SK-N-SH treated with all-trans-retinoic acid at 6 μM for 48 hours (cell line): Measurements from ENCODE around the gene CDC42SE1.

ENCODE experiments used
- ATAC-seq: fragments of 200-7000 bp; cut with Tn5 transposase; 3 replicates; pipeline ENCODE4 v1.9.1; 2020; ENCODE audit warnings: mild to moderate bottlenecking, moderate library complexity
- ARNTL ChIP-seq: fragments of 450-650 bp; formaldehyde crosslinking; IDR thresholded peaks from 2 replicates; pipeline ENCODE4 v1.5.0; 2020; ENCODE audit warnings: low read depth, mild to moderate bottlenecking, moderate library complexity, borderline replicate concordance
- BACH2 ChIP-seq: fragments of 250-450 bp; sonication (Bioruptor Pico); IDR thresholded peaks from 2 replicates; pipeline ENCODE4 v1.9.0; 2021; ENCODE audit warnings: mild to moderate bottlenecking, borderline replicate concordance
- CREB5 ChIP-seq: fragments of 250-450 bp; sonication (Bioruptor Pico); IDR thresholded peaks from 2 replicates; pipeline ENCODE4 v1.5.1; 2020; ENCODE audit warnings: low read depth, mild to moderate bottlenecking, moderate library complexity
- CSDC2 ChIP-seq: fragments of 250-450 bp; sonication (Bioruptor Pico); IDR thresholded peaks from 2 replicates; pipeline ENCODE4 v1.5.0; 2020; ENCODE audit warnings: mild to moderate bottlenecking, moderate library complexity
- ESRRG ChIP-seq: fragments of 250-450 bp; sonication (Bioruptor Pico); IDR thresholded peaks from 2 replicates; pipeline ENCODE4 v1.6.1; 2021; ENCODE audit warnings: mild to moderate bottlenecking
- GLIS3 ChIP-seq: fragments of 250-450 bp; sonication (Bioruptor Pico); IDR thresholded peaks from 2 replicates; pipeline ENCODE4 v1.5.0; 2020; ENCODE audit warnings: mild to moderate bottlenecking, moderate library complexity
- ISL1 ChIP-seq: fragments of 250-450 bp; sonication (Bioruptor Pico); IDR thresholded peaks from 2 replicates; pipeline ENCODE4 v2.1.2; 2022; ENCODE audit warnings: mild to moderate bottlenecking, moderate library complexity
- OSR1 ChIP-seq: fragments of 250-450 bp; sonication (Bioruptor Pico); IDR thresholded peaks from 2 replicates; pipeline ENCODE4 v1.8.0; 2022; ENCODE audit warnings: moderate library complexity, mild to moderate bottlenecking, inconsistent platforms
- PATZ1 ChIP-seq: fragments of 250-450 bp; sonication (Bioruptor Pico); IDR thresholded peaks from 2 replicates; pipeline ENCODE4 v1.8.0; 2020; ENCODE audit warnings: mild to moderate bottlenecking, moderate library complexity, borderline replicate concordance
- POU6F1 ChIP-seq: fragments of 250-450 bp; sonication (Bioruptor Pico); IDR thresholded peaks from 2 replicates; pipeline ENCODE4 v1.8.0; 2021; ENCODE audit warnings: low read depth, mild to moderate bottlenecking, moderate library complexity, borderline replicate concordance
- PPARA ChIP-seq: fragments of 250-450 bp; sonication (Bioruptor Pico); IDR thresholded peaks from 2 replicates; pipeline ENCODE4 v1.5.0; 2020; ENCODE audit warnings: mild to moderate bottlenecking, borderline replicate concordance
- RARB ChIP-seq: fragments of 250-450 bp; sonication (Bioruptor Pico); IDR thresholded peaks from 2 replicates; pipeline ENCODE4 v1.8.0; 2021; ENCODE audit warnings: mild to moderate bottlenecking, moderate library complexity
- SNAI2 ChIP-seq: fragments of 250-450 bp; sonication (Bioruptor Pico); IDR thresholded peaks from 2 replicates; pipeline ENCODE4 v1.5.0; 2020; ENCODE audit warnings: mild to moderate bottlenecking, moderate library complexity
- TCF4 ChIP-seq: fragments of 250-450 bp; sonication (Bioruptor Pico); IDR thresholded peaks from 2 replicates; pipeline ENCODE4 v1.8.0; 2021; ENCODE audit warnings: mild to moderate bottlenecking, moderate library complexity, borderline replicate concordance
- TOX ChIP-seq: fragments of 250-450 bp; sonication (Bioruptor Pico); IDR thresholded peaks from 2 replicates; pipeline ENCODE4 v1.8.0; 2021; ENCODE audit warnings: mild to moderate bottlenecking, moderate library complexity, borderline replicate concordance
- TSHZ2 ChIP-seq: fragments of 250-450 bp; sonication (Bioruptor Pico); IDR thresholded peaks from 2 replicates; pipeline ENCODE4 v1.5.0; 2020; ENCODE audit warnings: mild to moderate bottlenecking, moderate library complexity
- ZC3H10 ChIP-seq: fragments of 250-450 bp; sonication (Bioruptor Pico); IDR thresholded peaks from 2 replicates; pipeline ENCODE4 v1.5.1; 2021; ENCODE audit warnings: mild to moderate bottlenecking, moderate library complexity
- ZFP3 ChIP-seq: fragments of 250-450 bp; sonication (Bioruptor Pico); IDR thresholded peaks from 2 replicates; pipeline ENCODE4 v1.5.0; 2020; ENCODE audit warnings: mild to moderate bottlenecking, moderate library complexity
- ZFP30 ChIP-seq: fragments of 450-650 bp; formaldehyde crosslinking; IDR thresholded peaks from 2 replicates; pipeline ENCODE4 v1.5.0; 2022; ENCODE audit warnings: mild to moderate bottlenecking, moderate library complexity
- ZNF565 ChIP-seq: fragments of 450-650 bp; formaldehyde crosslinking; conservative IDR thresholded peaks from 2 replicates; pipeline ENCODE4 v1.5.0; 2020; ENCODE audit warnings: low read depth, mild to moderate bottlenecking, moderate library complexity
- ZNF70 ChIP-seq: fragments of 450-650 bp; formaldehyde crosslinking; IDR thresholded peaks from 2 replicates; pipeline ENCODE4 v1.5.0; 2020; ENCODE audit warnings: mild to moderate bottlenecking, moderate library complexity

Gene CDC42SE1

GRCh38 chr1:151065089-151065645 lies 5.7 kb upstream of the CDC42SE1 start (continued):
- TF ChIP-seq TOX, result no peak
- no peak for TF ChIP-seq SNAI2 (CRISPR knock-in tag)
- no peak for TF ChIP-seq ZNF565 (CRISPR knock-in tag)

- peak; percentile 31 for ATAC-seq
- TF ChIP-seq PATZ1 (CRISPR knock-in tag) (no peak), BACH2 (CRISPR knock-in tag) (no peak), TSHZ2 (CRISPR knock-in tag) (no peak), SNAI2 (CRISPR knock-in tag) (no peak), ESRRG (CRISPR knock-in tag) (no peak), ZC3H10 (CRISPR knock-in tag) (no peak), ZNF70 (CRISPR knock-in tag) (no peak), ARNTL (CRISPR knock-in tag) (no peak), PPARA (CRISPR knock-in tag) (no peak), OSR1 (CRISPR knock-in tag) (no peak), GLIS3 (CRISPR knock-in tag) (no peak), CSDC2 (no peak), RARB (CRISPR knock-in tag) (no peak), TOX (no peak; the same call in 1 of the 2 replicates), TCF4 (no peak), ZFP30 (CRISPR knock-in tag) (no peak)
Measured at GRCh38 chr1:151062741-151063371, 3.4 kb upstream of the CDC42SE1 start.

- ATAC-seq, result no peak
- TF ChIP-seq RARB (CRISPR knock-in tag) (no peak), ZC3H10 (CRISPR knock-in tag) (no peak)
Measured at GRCh38 chr1:151061704-151062103, 2.3 kb upstream of the CDC42SE1 start.

- ATAC-seq, result peak; percentile 12
- no peak for TF ChIP-seq ZNF565 (CRISPR knock-in tag)
- no peak for TF ChIP-seq RARB (CRISPR knock-in tag)
- no peak for TF ChIP-seq CSDC2
- no peak for TF ChIP-seq PPARA (CRISPR knock-in tag)
- 0 out of 2 replicates have a peak, but pooled peaks have one; percentile 12 for TF ChIP-seq ZC3H10 (CRISPR knock-in tag)
- TF ChIP-seq POU6F1, result no peak
Measured at GRCh38 chr1:151060657-151061421, 1.4 kb upstream of the CDC42SE1 start.

- TF ChIP-seq ZFP3 (CRISPR knock-in tag) (no peak), PATZ1 (CRISPR knock-in tag) (peak; percentile 47), POU6F1 (0 out of 2 replicates have a peak, but pooled peaks have one; percentile 25), TCF4 (peak; percentile 88), ISL1 (CRISPR knock-in tag) (no peak), ZC3H10 (CRISPR knock-in tag) (0 out of 2 replicates have a peak, but pooled peaks have one; percentile 10), CREB5 (CRISPR knock-in tag) (no peak)
- peak; percentile 78 for ATAC-seq
Measured at GRCh38 chr1:151060007-151060656, 710 bp upstream of the CDC42SE1 start, which contains the start of gene MLLT11. TSS of gene MLLT11 (plus strand) at chr1:151060397. CDS start at chr1:151067225, 6,828 bp downstream.
